Left ventricle myocardium inferior (tissue), 1 donor: ENCODE measurements around the gene NEMP1. TPM values are rescaled to one million over a fixed set of nuclear protein-coding genes. Genes with fewer than 3 reads are reported as not detected.
A peak's percentile ranks its signal among the peaks of the same experiment; 100 is the strongest.
"Not testable (repeated sequence)": the region's sequence is repeated elsewhere in the genome, so short reads cannot be mapped to it uniquely, and the experiment has no call there.

Source experiments
- DNase-seq: peaks from one replicate; pipeline ENCODE4 v3.0.0-alpha.2; 2020
- H3K27ac ChIP-seq: fragments of 200-600 bp; replicated peaks from 2 replicates; pipeline ENCODE4 v1.8.0; 2021
- H3K27me3 ChIP-seq: fragments of 200-600 bp; 2 replicates; pipeline ENCODE4 v1.8.0; 2021; ENCODE audit warnings: low read depth
- H3K36me3 ChIP-seq: fragments of 200-600 bp; 2 replicates; pipeline ENCODE4 v1.8.0; 2021
- H3K4me1 ChIP-seq: fragments of 200-600 bp; 2 replicates; pipeline ENCODE4 v1.8.0; 2021
- H3K4me3 ChIP-seq: fragments of 200-600 bp; 2 replicates; pipeline ENCODE4 v1.8.0; 2021; ENCODE audit warnings: mild to moderate bottlenecking, moderate library complexity
- H3K9me3 ChIP-seq: fragments of 200-600 bp; replicated peaks from 2 replicates; pipeline ENCODE4 v1.8.0; 2021
- CTCF ChIP-seq: fragments of 200-600 bp; IDR thresholded peaks from 2 replicates; pipeline ENCODE4 v1.8.0; 2021; ENCODE audit warnings: antibody characterized with exemption, mild to moderate bottlenecking, borderline replicate concordance
- intact Hi-C: fragments of 100-400 bp; cut with micrococcal nuclease; formaldehyde crosslinking; loops from one replicate; pipeline ENCODE4 v1.11.0; 2022
- total RNA-seq: library from RNA; stranded (reverse); fragmentation: NEBNext Ultra II Directional; extraction: Animal tissue kit (Norgen Biotek cat#: 25700); gene quantifications from one replicate; pipeline ENCODE4 v1.2.1, GENCODE V29; 2021
- donor health status: DM: no; HTN: yes; CAD: no; lungs with severe emphysema.

Gene NEMP1
- total RNA-seq, 1 donor from 2014 or later: 3.3 TPM

- DNase-seq: no peak
- Histone ChIP-seq H3K4me3 (no peak overlapping the region), H3K4me1 (peaks cover 37% of the 10 kb centered on the region), H3K36me3 (no peaks in the 10 kb centered on the region), H3K27ac (peak overlapping the region; percentile 99), H3K27me3 (no peaks in the 10 kb centered on the region), H3K9me3 (no peaks in the 10 kb centered on the region)
- intact Hi-C loops: no loop called here
- TF ChIP-seq CTCF: no peak
Measured at GRCh38 chr12:57126061-57126460, 47.5 kb upstream of the NEMP1 start.

- Histone ChIP-seq H3K9me3 (no peaks in the 10 kb centered on the region), H3K27ac (no peak overlapping the region), H3K4me3 (no peak overlapping the region), H3K4me1 (peaks cover 20% of the 10 kb centered on the region), H3K27me3 (no peaks in the 10 kb centered on the region), H3K36me3 (no peaks in the 10 kb centered on the region)
- intact Hi-C loops: loop anchor here (5.0 kb wide), 1 partner anchor 58 kb away; no protein-coding TSS in a partner anchor
- TF ChIP-seq CTCF: peak; percentile 99
- DNase-seq: peak; percentile 52
Measured at GRCh38 chr12:57124261-57124877, 45.8 kb upstream of the NEMP1 start.

GRCh38 chr12:57123813-57124212, 45.2 kb upstream of the NEMP1 start:
- H3K4me3 ChIP-seq: no peak overlapping the region
- no peak for DNase-seq
- peaks cover 17% of the 10 kb centered on the region for H3K4me1 ChIP-seq
- H3K36me3 ChIP-seq: no peaks in the 10 kb centered on the region
- no peak overlapping the region for H3K27ac ChIP-seq
- no peaks in the 10 kb centered on the region for H3K9me3 ChIP-seq
- H3K27me3 ChIP-seq: no peaks in the 10 kb centered on the region
- intact Hi-C loops: loop anchor here (5.0 kb wide), 1 partner anchor 58 kb away; no protein-coding TSS in a partner anchor
- TF ChIP-seq CTCF: no peak

- H3K9me3 ChIP-seq, H3K27me3 ChIP-seq, DNase-seq, H3K4me3 ChIP-seq, H3K27ac ChIP-seq, H3K4me1 ChIP-seq, H3K36me3 ChIP-seq: not testable (repeated sequence)
- intact Hi-C loops: loop anchor here (5.0 kb wide), 1 partner anchor 62 kb away; no protein-coding TSS in a partner anchor
Measured at GRCh38 chr12:57120718-57121117, 42.1 kb upstream of the NEMP1 start.

- no peak for DNase-seq
- Histone ChIP-seq H3K9me3 (no peaks in the 10 kb centered on the region), H3K27me3 (no peaks in the 10 kb centered on the region), H3K36me3 (no peaks in the 10 kb centered on the region), H3K4me1 (peaks cover 7% of the 10 kb centered on the region), H3K27ac (peak overlapping the region; percentile 28), H3K4me3 (no peak overlapping the region)
- no peak for TF ChIP-seq CTCF
- intact Hi-C loops: loop anchor here (5.0 kb wide), 1 partner anchor 63 kb away; no protein-coding TSS in a partner anchor
Measured at GRCh38 chr12:57119294-57120085, 40.9 kb upstream of the NEMP1 start.

- intact Hi-C loops: no loop called here
- Histone ChIP-seq H3K4me3 (no peak overlapping the region), H3K27me3 (no peaks in the 10 kb centered on the region), H3K4me1 (peaks cover 7% of the 10 kb centered on the region), H3K27ac (peak overlapping the region; percentile 28), H3K9me3 (no peaks in the 10 kb centered on the region), H3K36me3 (no peaks in the 10 kb centered on the region)
- TF ChIP-seq CTCF: no peak
- no peak for DNase-seq
Measured at GRCh38 chr12:57118711-57119271, 40.2 kb upstream of the NEMP1 start.
